Skin of body (tissue), 2 donors: Measurements from ENCODE around the gene SLC10A1. TPM values are rescaled to one million over a fixed set of nuclear protein-coding genes. Genes with fewer than 3 reads are reported as not detected.

Experiments
- small RNA-seq: library from RNA; depleted of rRNA; stranded (forward); fragments of <200 nt; gene quantifications from one replicate; pipeline ENCODE3, GENCODE V24; 2014; ENCODE audit warnings: low replicate concordance
- total RNA-seq: library from RNA; depleted of rRNA; stranded (reverse); fragments of >200 nt; gene quantifications from one replicate; pipeline ENCODE4 v1.2.3, GENCODE V29; 2014

Gene SLC10A1
- total RNA-seq, 1 donor from 2014 or later: not detected

Small RNAs within 50 kb of the gene (small RNA-seq; reads per million reads assigned to genes)
- gene RF00614: not detected

Other genes with a start within 250 kb of the SLC10A1 start
- gene CCDC177, start 222.4 kb downstream of the SLC10A1 start, total RNA-seq: not detected
- gene SUSD6, start 185.6 kb downstream of the SLC10A1 start, total RNA-seq: 18.5 TPM
- gene SRSF5, start 30.1 kb downstream of the SLC10A1 start, total RNA-seq: 253 TPM
- 5.9 TPM for gene SMOC1, start 82.2 kb upstream of the SLC10A1 start, total RNA-seq